OCI-LY3 (cell line): ENCODE results near the gene EVI5L.

Experiments used
- H2AFZ ChIP-seq: fragments of 200-600, 300-600 bp; shearing (Covaris generic); 2 replicates; pipeline ENCODE4 v1.6.0; 2014; ENCODE audit warnings: antibody characterized with exemption, low read depth, low read length
- H3K27ac ChIP-seq: fragments of 200-600, 300-600 bp; sonication (generic); 2 replicates; pipeline ENCODE4 v1.5.1; 2014; ENCODE audit warnings: mild to moderate bottlenecking, low read length, moderate library complexity, mixed read lengths
- H3K27me3 ChIP-seq: fragments of 200-600, 300-600 bp; sonication (generic); 2 replicates; pipeline ENCODE4 v1.6.1; 2014; ENCODE audit warnings: low read depth, low read length, mixed read lengths
- H3K36me3 ChIP-seq: fragments of 200-600, 300-600 bp; sonication (generic); replicated peaks from 2 replicates; pipeline ENCODE3; 2014; ENCODE audit warnings: low read depth, low read length, mixed read lengths
- H3K4me1 ChIP-seq: fragments of 300-600, 200-600 bp; sonication (generic); 2 replicates; pipeline ENCODE4 v1.6.1; 2014; ENCODE audit warnings: low read length, mixed read lengths
- H3K4me2 ChIP-seq: fragments of 200-600, 300-600 bp; sonication (generic); 2 replicates; pipeline ENCODE4 v1.6.1; 2014; ENCODE audit warnings: low read length, mixed read lengths
- H3K4me3 ChIP-seq: fragments of 300-600, 200-600 bp; sonication (generic); 2 replicates; pipeline ENCODE4 v1.5.1; 2014; ENCODE audit warnings: antibody characterized with exemption, mild to moderate bottlenecking, low read length, moderate library complexity
- H3K79me2 ChIP-seq: fragments of 300-600, 200-600 bp; shearing (Covaris generic); 2 replicates; pipeline ENCODE4 v1.6.1; 2014; ENCODE audit warnings: mild to moderate bottlenecking, low read length, mixed read lengths
- H3K9ac ChIP-seq: fragments of 300-600, 200-600 bp; shearing (Covaris generic); 2 replicates; pipeline ENCODE4 v1.6.0; 2014; ENCODE audit warnings: mild to moderate bottlenecking, low read length, moderate library complexity
- H3K9me3 ChIP-seq: fragments of 200-600, 300-600 bp; shearing (Covaris generic); 2 replicates; pipeline ENCODE4 v1.6.1; 2014; ENCODE audit warnings: low read length, mixed read lengths; ENCODE audit not compliant: insufficient read depth
- H4K20me1 ChIP-seq: fragments of 200-600, 300-600 bp; sonication (generic); 2 replicates; pipeline ENCODE4 v1.6.1; 2016; ENCODE audit warnings: low read length, mixed read lengths; ENCODE audit not compliant: insufficient read depth
- EZH2phosphoT487 ChIP-seq: fragments of 200-600 bp; shearing (Covaris generic); IDR thresholded peaks from 2 replicates; pipeline ENCODE4 v1.6.1; 2018; ENCODE audit warnings: antibody characterized with exemption, mixed run types, low read depth
- TF ChIP-seq, protein P1 (sequence below): fragments of 200-600, 300-600 bp; sonication (generic); IDR thresholded peaks from 2 replicates; pipeline ENCODE4 v1.5.1; 2014; ENCODE audit warnings: antibody characterized with exemption, low read length, low read depth

Gene EVI5L

DNA sequence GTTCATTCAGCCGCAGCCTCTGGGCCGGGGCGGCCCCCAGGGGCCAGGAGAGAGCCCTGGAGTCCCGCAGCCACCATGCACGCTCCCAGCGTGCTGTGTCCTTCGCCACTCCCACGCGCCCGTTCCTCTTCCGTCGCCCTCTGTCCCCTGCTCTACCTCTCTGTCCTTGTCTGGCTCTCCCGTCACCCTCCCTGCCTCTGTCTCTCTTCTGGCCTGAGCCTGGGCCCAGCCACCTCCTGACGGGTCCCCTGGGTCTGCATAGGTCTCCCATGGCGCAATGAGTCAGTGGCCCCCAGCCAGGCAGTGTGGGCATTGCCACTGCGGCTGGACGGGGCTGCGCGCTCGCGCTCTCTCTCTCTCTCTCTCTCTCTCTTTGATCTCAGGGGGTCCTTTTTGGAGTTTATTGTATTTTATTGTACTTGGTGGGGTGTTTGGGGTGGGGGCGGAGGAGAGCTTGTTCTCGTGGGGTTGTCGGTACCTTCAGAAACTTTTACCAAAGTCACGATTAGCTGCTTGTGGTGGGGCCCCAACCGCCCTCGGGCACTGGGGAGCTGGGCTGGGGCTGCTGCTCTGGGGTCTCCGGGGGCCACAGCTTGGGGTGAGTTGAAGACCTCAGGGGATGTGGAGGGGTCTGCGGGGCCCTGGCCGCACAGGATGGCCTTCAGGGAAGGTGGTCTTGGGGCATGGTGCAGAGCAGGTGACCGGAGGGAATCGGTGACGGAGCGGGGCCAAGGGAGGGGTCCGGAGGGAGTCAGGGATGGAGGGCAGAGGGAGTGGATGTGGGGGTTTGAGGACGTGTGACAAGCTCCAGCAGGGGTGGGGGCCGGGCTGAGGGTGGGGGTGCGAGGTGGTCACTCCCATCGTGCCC, 82.9 kb downstream of the EVI5L start:
- Histone ChIP-seq H3K36me3 (peaks cover 21% of the 10 kb centered on the region), H4K20me1 (peaks cover 10% of the 10 kb centered on the region; the same call in 1 of the 2 replicates)

DNA sequence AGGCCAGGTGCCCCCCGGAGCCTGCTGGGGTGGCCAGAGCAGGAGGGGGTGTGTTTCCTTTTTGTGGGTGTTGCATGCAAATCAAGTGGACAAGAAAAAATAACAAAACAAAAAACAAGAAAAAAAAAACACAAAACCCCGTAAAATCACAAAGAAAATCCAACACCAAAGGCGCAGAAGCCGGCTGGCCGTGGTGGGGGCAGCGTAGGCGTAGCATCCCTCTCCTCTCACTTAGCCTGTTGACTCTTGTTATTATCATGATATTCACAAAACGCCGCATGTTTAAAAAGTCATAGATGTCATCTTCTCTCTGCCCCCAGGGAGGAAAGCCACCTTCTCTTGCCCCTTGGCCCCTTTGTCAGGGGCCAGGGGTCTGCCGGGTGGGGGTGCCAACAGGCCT, 83.6 kb downstream of the EVI5L start:
- H3K9me3 ChIP-seq = no peaks in the 10 kb centered on the region
- no peak overlapping the region for H3K9ac ChIP-seq
- H2AFZ ChIP-seq = no peak overlapping the region
- peaks cover 21% of the 10 kb centered on the region for H3K36me3 ChIP-seq
- no peak for TF ChIP-seq EZH2phosphoT487
- TF ChIP-seq, protein P1, sequence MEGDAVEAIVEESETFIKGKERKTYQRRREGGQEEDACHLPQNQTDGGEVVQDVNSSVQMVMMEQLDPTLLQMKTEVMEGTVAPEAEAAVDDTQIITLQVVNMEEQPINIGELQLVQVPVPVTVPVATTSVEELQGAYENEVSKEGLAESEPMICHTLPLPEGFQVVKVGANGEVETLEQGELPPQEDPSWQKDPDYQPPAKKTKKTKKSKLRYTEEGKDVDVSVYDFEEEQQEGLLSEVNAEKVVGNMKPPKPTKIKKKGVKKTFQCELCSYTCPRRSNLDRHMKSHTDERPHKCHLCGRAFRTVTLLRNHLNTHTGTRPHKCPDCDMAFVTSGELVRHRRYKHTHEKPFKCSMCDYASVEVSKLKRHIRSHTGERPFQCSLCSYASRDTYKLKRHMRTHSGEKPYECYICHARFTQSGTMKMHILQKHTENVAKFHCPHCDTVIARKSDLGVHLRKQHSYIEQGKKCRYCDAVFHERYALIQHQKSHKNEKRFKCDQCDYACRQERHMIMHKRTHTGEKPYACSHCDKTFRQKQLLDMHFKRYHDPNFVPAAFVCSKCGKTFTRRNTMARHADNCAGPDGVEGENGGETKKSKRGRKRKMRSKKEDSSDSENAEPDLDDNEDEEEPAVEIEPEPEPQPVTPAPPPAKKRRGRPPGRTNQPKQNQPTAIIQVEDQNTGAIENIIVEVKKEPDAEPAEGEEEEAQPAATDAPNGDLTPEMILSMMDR = no peak
- no peaks in the 10 kb centered on the region for H3K27me3 ChIP-seq
- peaks cover under 1% of the 10 kb centered on the region; the same call in 1 of the 2 replicates for H3K79me2 ChIP-seq
- peaks cover 4% of the 10 kb centered on the region; the same call in 1 of the 2 replicates for H4K20me1 ChIP-seq
- no peak overlapping the region for H3K27ac ChIP-seq
- no peak overlapping the region for H3K4me3 ChIP-seq
- no peak overlapping the region for H3K4me2 ChIP-seq
- peaks cover 6% of the 10 kb centered on the region; the same call in 1 of the 2 replicates for H3K4me1 ChIP-seq

More for the DNA sequence above, 82.9 kb downstream of the EVI5L start:
- no peak overlapping the region for H3K27ac ChIP-seq
- TF ChIP-seq, protein P1 = no peak
- no peak for TF ChIP-seq EZH2phosphoT487
- H3K4me1 ChIP-seq = peaks cover 6% of the 10 kb centered on the region; the same call in 1 of the 2 replicates
- H3K9ac ChIP-seq = no peak overlapping the region
- H3K4me2 ChIP-seq = no peak overlapping the region
- no peak overlapping the region for H3K4me3 ChIP-seq
- H2AFZ ChIP-seq = no peak overlapping the region
- no peaks in the 10 kb centered on the region for H3K27me3 ChIP-seq
- H3K9me3 ChIP-seq = no peaks in the 10 kb centered on the region
- H3K79me2 ChIP-seq = peaks cover 7% of the 10 kb centered on the region

DNA sequence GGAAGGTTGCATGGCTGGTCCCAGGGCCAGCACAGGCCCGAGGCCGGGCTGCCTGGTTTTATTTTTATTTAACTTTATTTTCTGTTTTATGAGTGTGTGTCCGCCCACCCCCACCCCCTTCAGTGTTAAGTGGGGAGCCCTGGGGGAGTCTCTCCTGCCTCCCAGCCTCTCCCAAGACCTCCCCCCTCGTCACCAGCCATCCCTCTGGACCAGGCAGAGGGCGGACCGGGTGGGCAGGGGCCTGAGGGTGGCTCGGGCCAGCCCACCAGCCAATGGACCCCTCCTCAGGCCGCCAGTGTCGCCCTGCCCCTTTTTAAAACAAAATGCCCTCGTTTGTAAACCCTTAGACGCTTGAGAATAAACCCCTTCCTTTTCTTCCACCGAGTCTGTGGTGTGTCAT, 84.1 kb downstream of the EVI5L start:
- H3K79me2 ChIP-seq = no peaks in the 10 kb centered on the region
- H3K27me3 ChIP-seq = no peaks in the 10 kb centered on the region
- no peak overlapping the region for H3K4me2 ChIP-seq
- peaks cover 21% of the 10 kb centered on the region for H3K36me3 ChIP-seq
- H3K4me1 ChIP-seq = peaks cover 6% of the 10 kb centered on the region; the same call in 1 of the 2 replicates
- no peak overlapping the region for H3K27ac ChIP-seq
- no peak overlapping the region for H3K9ac ChIP-seq
- no peak overlapping the region for H3K4me3 ChIP-seq
- no peak overlapping the region for H2AFZ ChIP-seq
- peaks cover 2% of the 10 kb centered on the region; the same call in 1 of the 2 replicates for H4K20me1 ChIP-seq
- TF ChIP-seq, protein P1 = no peak
- H3K9me3 ChIP-seq = no peaks in the 10 kb centered on the region
